GM19328 (cell line): ENCODE measurements around the gene PROSER2.

Source experiments
- ATAC-seq: cut with Tn5 transposase; IDR thresholded peaks from one replicate; pipeline ENCODE4 v1.9.1; 2021; ENCODE audit warnings: mild to moderate bottlenecking, moderate library complexity; ENCODE audit not compliant: unreplicated experiment

PROSER2 gene

GRCh38 chr10:11799736-11800080, 23.4 kb upstream of the PROSER2 start:
- no peak for ATAC-seq

GRCh38 chr10:11804336-11804735, 18.8 kb upstream of the PROSER2 start:
- ATAC-seq: no peak

- no peak for ATAC-seq
Observed at GRCh38 chr10:11805792-11806191, 17.4 kb upstream of the PROSER2 start.

- no peak for ATAC-seq
Observed at GRCh38 chr10:11806706-11807105, 16.4 kb upstream of the PROSER2 start.

GRCh38 chr10:11808808-11809207, 14.3 kb upstream of the PROSER2 start:
- ATAC-seq: no peak

GRCh38 chr10:11810313-11810766, 12.8 kb upstream of the PROSER2 start:
- ATAC-seq: no peak

DNA sequence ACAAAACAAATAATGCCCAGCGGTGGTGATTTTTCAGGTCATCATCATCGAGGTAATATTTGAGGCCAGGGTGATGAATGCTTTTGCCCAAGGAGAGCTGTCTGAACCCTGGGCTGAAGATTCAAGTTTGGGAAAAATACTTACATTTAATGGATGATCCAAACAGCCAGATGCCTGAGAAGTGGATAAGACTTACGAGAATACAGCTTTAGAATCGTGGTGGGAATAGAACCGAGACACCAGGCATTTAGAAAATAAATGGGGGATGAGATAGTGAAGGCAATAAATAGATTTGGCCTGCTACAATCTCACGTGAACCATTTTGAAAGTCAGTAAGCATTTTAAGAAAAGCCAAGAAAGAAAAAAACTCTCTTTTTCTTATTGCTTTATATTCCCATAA, 12.2 kb upstream of the PROSER2 start:
- no peak for ATAC-seq

DNA sequence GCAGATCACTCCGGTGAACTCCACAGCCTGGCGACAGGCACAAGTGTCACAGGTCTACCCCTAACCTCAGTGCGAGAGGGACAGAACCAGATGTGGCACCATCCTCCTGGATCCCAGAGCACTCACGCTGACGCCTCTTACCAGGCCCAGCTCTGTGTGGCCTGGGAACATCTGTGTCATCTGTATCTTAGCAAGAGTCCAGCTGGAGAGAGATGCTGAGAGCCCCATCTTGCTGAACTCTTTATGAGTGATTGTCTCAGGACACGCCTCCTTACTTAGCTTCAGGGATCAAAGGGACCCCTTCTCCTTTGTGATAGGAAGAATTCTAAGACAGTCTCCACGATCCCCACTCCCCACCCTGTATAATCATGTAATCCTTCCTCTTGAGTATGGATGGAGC, 10.0 kb upstream of the PROSER2 start:
- ATAC-seq: no peak

DNA sequence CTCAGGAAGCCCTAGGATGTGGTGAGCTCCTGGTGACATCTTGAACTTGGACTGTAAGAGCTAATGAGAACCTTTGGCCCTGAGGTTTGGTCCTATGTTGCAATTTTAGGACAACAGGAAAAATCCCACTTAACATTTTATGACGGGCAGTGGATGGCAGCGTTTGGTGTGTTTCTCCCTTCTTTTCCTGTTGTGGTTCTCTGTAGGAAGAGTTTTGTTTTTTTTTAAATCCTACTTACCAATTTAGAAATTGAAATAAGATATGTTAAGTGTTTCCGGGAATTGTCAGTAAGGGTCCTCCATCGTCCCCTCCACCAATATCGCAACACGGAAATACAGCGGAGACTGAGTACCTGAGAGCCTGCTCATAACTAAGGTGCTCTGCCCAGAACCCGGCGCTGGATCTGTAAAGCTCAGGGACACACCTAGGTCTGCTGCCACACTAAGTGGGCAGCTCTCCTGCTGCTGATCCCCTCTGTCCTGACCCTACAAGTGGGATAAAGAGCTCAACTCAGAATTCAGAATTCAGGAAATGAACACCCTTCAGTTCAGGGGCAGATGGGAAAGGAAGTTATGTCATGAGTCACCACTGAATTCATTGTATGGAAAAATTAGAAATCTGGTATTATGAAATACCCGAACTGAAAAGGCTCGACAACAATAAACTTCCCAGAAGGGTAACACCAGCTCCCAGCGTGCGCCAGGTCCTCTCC, 9.1 kb upstream of the PROSER2 start:
- no peak for ATAC-seq

- no peak for ATAC-seq
Observed at GRCh38 chr10:11819027-11819426, 4.1 kb upstream of the PROSER2 start.

GRCh38 chr10:11822026-11822756, 965 bp upstream of the PROSER2 start:
- no peak for ATAC-seq

DNA sequence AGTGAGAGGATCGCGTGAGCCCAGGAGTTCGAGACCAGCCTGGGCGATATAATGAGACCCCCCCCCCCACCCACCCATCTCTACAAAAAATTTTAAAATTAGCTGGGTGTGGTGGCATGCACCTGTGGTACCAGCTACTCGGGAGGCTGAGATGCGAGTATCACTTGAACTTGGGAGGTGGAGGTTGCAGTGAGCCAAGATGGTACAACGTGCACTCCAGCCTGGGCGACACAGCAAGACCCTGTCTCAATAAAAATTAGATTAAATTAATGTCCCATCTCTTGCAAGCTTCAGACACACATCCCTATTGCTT, 391 bp upstream of the PROSER2 start:
- no peak for ATAC-seq

DNA sequence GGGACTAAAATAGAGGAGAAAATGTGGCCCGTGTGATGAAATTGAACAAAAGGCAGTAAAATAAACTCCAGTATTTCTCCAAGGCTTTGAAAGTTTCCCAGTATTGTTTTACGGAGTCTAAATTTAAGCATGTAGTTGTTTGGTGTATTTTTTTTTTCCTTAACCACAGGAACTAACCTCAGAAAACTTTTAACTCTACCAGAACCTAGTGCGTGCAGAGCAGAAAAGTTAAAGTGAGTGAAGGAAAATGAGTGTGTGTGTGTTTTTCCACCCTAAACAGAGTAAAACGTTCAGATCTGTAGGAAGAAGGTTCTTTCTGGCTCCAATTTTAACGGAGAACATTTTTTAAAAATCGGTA, 812 bp downstream of the PROSER2 start:
- no peak for ATAC-seq

DNA sequence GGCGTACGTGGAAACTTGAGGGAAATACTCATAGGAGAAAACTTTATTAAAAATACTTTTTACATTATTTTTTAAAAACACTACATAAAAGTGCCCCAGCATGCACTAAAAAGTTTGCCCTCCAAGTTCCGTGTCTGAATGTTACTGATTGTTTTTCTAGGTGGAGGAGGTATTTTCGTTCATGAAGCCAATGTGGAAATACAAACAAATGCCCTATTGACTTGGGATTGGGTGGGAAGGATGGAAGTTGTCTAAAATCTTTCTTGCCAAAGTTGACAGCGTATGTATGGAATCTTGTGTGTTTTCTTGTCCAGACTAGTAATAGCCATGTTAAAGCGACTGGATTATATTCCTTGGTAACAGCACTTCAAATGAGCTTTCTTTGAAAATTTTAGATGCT, 1.2 kb downstream of the PROSER2 start:
- ATAC-seq: no peak

GRCh38 chr10:11824825-11825224, 1.7 kb downstream of the PROSER2 start:
- no peak for ATAC-seq

DNA sequence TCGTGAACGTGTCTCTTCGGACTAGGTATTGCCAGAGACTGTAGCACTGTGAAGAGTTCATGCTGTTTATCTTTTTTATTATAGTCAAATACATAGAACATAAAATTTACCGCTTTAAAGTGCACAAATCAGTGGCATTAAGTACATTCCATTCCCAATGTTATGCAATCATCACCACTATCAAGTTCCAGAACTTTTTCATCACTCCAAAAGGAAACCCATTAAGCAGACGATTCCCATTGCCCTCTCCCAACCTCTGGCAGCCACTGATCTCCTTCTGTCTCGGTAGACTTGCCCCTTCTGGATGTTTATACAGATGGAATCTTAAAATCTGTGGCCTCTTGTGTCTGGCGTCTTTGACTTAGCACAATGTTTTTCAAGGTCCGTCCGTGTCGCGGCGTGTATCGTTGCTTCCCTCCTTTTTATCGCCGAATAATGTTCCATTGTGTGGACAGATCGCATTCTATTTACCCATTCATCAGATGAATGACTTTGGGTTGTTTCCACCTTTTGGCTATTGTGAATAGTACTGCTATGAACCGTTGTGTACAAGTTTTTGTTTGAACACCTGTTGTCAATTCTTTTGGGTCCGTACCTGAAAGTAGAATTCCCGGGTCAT, 2.7 kb downstream of the PROSER2 start:
- ATAC-seq: no peak

DNA sequence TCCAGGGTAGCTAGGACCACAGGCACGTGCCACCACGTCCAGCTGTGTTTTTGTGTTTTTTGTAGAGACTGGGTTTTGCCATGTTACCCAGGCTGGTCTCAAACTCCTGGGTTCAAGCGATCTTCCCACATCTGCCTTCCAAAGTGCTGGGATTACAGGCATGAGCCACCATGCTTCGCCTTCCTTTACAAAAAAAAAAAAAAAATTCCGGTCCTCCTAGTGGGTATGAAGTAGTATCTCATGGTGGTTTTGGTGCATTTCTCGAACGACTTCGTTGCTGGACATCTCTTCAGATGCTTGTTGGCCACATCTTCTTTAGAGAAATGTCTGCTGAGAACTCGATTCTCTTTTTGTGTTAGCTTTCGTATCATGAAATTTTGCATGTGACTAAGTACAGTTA, 3.9 kb downstream of the PROSER2 start:
- no peak for ATAC-seq

DNA sequence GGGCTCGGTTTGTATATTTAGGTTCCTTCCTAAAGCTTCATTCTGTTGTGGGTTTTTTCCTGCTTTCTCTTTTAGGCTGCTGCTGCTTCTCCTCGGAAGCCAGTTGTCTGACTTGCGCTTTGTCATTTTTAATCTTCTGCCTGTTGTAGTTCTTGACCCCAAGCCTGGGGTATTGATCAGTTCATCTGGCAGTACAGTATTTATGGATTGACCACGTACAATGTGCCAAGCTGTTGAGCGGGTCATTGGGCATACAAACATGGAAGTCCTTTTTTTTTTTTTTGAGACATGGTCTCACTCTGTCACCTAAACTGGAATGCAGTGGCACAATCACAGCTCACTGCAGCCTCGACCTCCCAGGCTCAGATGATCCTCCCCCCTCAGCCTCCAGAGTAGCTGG, 4.3 kb downstream of the PROSER2 start:
- ATAC-seq: no peak

DNA sequence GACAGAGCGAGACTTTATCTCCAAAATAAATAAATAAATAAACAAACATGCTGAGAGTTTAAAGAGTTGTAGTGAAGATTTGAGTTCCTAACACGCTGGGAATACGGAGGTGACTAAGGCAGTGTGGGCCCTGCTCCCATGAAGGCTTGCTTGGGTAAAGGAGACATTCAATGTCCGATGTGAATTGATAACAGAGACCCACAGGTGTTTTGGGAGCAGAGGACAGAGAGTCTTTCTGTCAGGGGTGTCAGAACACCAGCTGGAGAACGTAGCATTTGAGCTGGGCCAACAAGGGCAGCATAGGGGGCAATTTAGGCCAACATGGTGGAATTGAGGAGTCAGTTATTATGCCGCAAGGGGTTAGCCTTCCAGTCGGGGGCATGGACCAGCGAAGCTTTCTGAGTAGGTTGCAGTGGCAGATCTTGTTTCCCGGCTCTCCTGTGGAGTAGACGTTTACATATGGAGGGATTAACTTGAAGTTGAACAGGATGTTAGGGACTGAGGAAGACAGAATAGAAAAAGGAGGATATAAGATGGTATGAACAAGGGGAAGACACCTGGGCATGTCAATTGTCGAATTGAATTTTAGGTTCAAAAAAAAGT, 5.6 kb downstream of the PROSER2 start:
- ATAC-seq: no peak

- ATAC-seq: no peak
Observed at GRCh38 chr10:11830836-11831519, 7.8 kb downstream of the PROSER2 start.

GRCh38 chr10:11831520-11831951, 8.4 kb downstream of the PROSER2 start:
- ATAC-seq: no peak
